K562 (cell line): ENCODE data around the gene DCP2. TPM values are rescaled to one million over a fixed set of nuclear protein-coding genes. Genes with fewer than 3 reads are reported as not detected.

Experiments used
- ARNT ChIP-seq, 2 experiments: fragments of 450-650 bp; IDR thresholded peaks; 2 replicates each; pipeline ENCODE4 v1.6.1; 2016; ENCODE audit warnings: mild to moderate bottlenecking in 1 of 2
- CBX3 ChIP-seq, 2 experiments: IDR thresholded peaks; 1 replicate in 1 of 2; 2 replicates in 1 of 2; pipeline ENCODE4 v1.6.1; 2012; ENCODE audit warnings: inconsistent platforms in 2 of 2, low read length in 2 of 2, borderline replicate concordance in 1 of 2, control low read depth in 1 of 2
- CHAMP1 ChIP-seq: fragments of 450-650 bp; IDR thresholded peaks from 2 replicates; pipeline ENCODE4 v1.6.1; 2016; ENCODE audit warnings: mild to moderate bottlenecking
- CREM ChIP-seq: IDR thresholded peaks from 2 replicates; pipeline ENCODE4 v1.6.1; 2014; ENCODE audit warnings: antibody characterized with exemption, low read depth
- CXXC5 ChIP-seq: fragments of 250-450 bp; sonication (Bioruptor Pico); IDR thresholded peaks from 2 replicates; pipeline ENCODE4 v1.8.0; 2022; ENCODE audit warnings: inconsistent platforms, mild to moderate bottlenecking, moderate library complexity
- EGR1 ChIP-seq: fragments of 450-650 bp; conservative IDR thresholded peaks from 2 replicates; pipeline ENCODE4 v1.6.1; 2017; ENCODE audit warnings: mild to moderate bottlenecking
- GATAD2B ChIP-seq: fragments of 450-650 bp; IDR thresholded peaks from 2 replicates; pipeline ENCODE4 v1.6.1; 2017; ENCODE audit warnings: mild to moderate bottlenecking, borderline replicate concordance
- MTA2 ChIP-seq: fragments of 450-650 bp; IDR thresholded peaks from 2 replicates; pipeline ENCODE4 v1.6.1; 2016; ENCODE audit warnings: low read depth
- NRF1 ChIP-seq, 2 experiments: fragments of 450-650 bp; IDR thresholded peaks in 1 of 2; conservative IDR thresholded peaks in 1 of 2; 2 replicates each; pipeline ENCODE4 v1.6.1; 2014; ENCODE audit warnings: mild to moderate bottlenecking in 2 of 2
- SMARCA4 ChIP-seq: fragments of 450-650 bp; IDR thresholded peaks from 2 replicates; pipeline ENCODE4 v1.6.1; 2016
- SMARCE1 ChIP-seq: fragments of 450-650 bp; IDR thresholded peaks from 2 replicates; pipeline ENCODE4 v1.7.1; 2016; ENCODE audit warnings: mild to moderate bottlenecking
- STAT5A ChIP-seq: IDR thresholded peaks from 2 replicates; pipeline ENCODE4 v1.6.1; 2012; ENCODE audit warnings: low read length, inconsistent platforms, borderline replicate concordance
- TCF3 ChIP-seq: sonication (generic); formaldehyde crosslinking; IDR thresholded peaks from 2 replicates; pipeline ENCODE4 v1.4.0; 2020; ENCODE audit warnings: mild to moderate bottlenecking, missing genetic modification reagents
- TEAD4 ChIP-seq, 2 experiments: sonication (generic) in 1 of 2; formaldehyde crosslinking in 1 of 2; IDR thresholded peaks; 2 replicates each; pipeline versions ENCODE4 v1.6.1 to v1.8.0; 2012 to 2022; ENCODE audit warnings: borderline replicate concordance in 1 of 2, inconsistent platforms in 1 of 2, low read length in 1 of 2, mild to moderate bottlenecking in 1 of 2, missing genetic modification reagents in 1 of 2
- polyA plus RNA-seq, 8 experiments: library from polyadenylated mRNA; depleted of rRNA in 4 of 8; stranded (reverse) in 5 of 8; unstranded in 3 of 8; fragments of >200 nt; fragmentation: Nextera tagmentation in 2 of 8; fragmentation: Illumina TruSeq in 1 of 8; extraction: Ambion mirVana in 2 of 8; extraction: Trizol in 1 of 8; gene quantifications; 2 replicates each; pipeline versions ENCODE4 v1.2.1 to v1.2.3, GENCODE V29; 2011 to 2014; ENCODE audit warnings: inconsistent platforms in 1 of 8, missing spikeins in 1 of 8
- total RNA-seq, 7 experiments: library from RNA; depleted of rRNA in 6 of 7; stranded (reverse); fragments of >200 nt in 6 of 7; fragmentation: Illumina TruSeq in 2 of 7; extraction: Trizol in 2 of 7; gene quantifications; 2 replicates each; pipeline versions ENCODE4 v1.2.1 to v1.2.3, GENCODE V29; 2011 to 2021; ENCODE audit warnings: low replicate concordance in 1 of 7
- TF ChIP-seq, protein P1 (sequence below), 2 experiments: fragments of 450-650 bp; conservative IDR thresholded peaks; 2 replicates each; pipeline ENCODE4 v1.6.1; 2017; ENCODE audit warnings: mild to moderate bottlenecking in 2 of 2, moderate library complexity in 2 of 2
- TF ChIP-seq, protein P2 (sequence below): sonication (generic); formaldehyde crosslinking; IDR thresholded peaks from 2 replicates; pipeline ENCODE4 v1.8.0; 2023; ENCODE audit warnings: mild to moderate bottlenecking, missing genetic modification reagents

The DCP2 gene
- total and polyA plus RNA-seq, 9 of the 15 experiments (the other 6 are each of a cell fraction or from before 2014, with no cell fraction given) = 25.9 to 109 (median 46.7) TPM

DNA sequence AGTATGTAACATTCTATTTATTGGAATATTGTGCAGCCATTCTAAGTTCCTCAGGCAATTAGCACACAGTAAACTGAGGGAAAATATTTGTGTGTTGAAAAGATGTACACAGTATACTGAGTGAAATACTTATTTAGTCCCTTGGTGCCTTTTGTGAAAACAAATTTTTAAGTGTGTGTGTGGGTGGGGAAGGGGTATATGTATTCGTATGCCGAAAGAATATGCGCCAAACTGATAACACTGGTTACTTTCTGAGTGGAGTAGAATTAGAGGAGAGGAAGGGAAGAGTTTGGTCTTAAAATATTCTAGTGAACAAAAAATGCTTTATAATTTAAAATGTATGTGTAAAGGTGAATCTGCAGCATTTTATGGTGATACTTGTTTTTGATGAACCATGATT lies 3.1 kb downstream of the DCP2 start (continued):
- TF ChIP-seq, protein P1, sequence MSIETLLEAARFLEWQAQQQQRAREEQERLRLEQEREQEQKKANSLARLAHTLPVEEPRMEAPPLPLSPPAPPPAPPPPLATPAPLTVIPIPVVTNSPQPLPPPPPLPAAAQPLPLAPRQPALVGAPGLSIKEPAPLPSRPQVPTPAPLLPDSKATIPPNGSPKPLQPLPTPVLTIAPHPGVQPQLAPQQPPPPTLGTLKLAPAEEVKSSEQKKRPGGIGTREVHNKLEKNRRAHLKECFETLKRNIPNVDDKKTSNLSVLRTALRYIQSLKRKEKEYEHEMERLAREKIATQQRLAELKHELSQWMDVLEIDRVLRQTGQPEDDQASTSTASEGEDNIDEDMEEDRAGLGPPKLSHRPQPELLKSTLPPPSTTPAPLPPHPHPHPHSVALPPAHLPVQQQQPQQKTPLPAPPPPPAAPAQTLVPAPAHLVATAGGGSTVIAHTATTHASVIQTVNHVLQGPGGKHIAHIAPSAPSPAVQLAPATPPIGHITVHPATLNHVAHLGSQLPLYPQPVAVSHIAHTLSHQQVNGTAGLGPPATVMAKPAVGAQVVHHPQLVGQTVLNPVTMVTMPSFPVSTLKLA (conservative IDR thresholded peaks at IDR 0.05) = 0 out of 4 replicates have a peak, but pooled peaks of 1 of the 2 experiments have one; percentile 22
- TF ChIP-seq CBX3 (IDR thresholded peaks at IDR 0.05; ENCODE audit: borderline replicate concordance in 1 of 2, low read length in 2 of 2) (no peak), STAT5A (peak; percentile 12; the same call in 1 of the 2 replicates), EGR1 (peak; percentile 91), TCF3 (CRISPR knock-in tag) (peak; percentile 41), CHAMP1 (peak; percentile 46; the same call in 1 of the 2 replicates), TEAD4 (IDR thresholded peaks at IDR 0.05; ENCODE audit: low read length) (peak; percentile 70), TEAD4 (CRISPR knock-in tag; IDR thresholded peaks at IDR 0.05; ENCODE audit: borderline replicate concordance) (no peak), SMARCA4 (peak; percentile 69), CXXC5 (CRISPR knock-in tag) (peak; percentile 42), NRF1 (conservative IDR thresholded peaks at IDR 0.05 in 1 of 2, IDR thresholded peaks at IDR 0.05 in 1 of 2) (0 out of 4 replicates have a peak, but pooled peaks have one; percentile 16 to 17), GATAD2B (peak; percentile 26; the same call in 1 of the 2 replicates), ARNT (IDR thresholded peaks at IDR 0.05) (0 out of 4 replicates have a peak, but pooled peaks of 1 of the 2 experiments have one; percentile 64), MTA2 (peak; percentile 25; the same call in 1 of the 2 replicates), CREM (0 out of 2 replicates have a peak, but pooled peaks have one; percentile 11), SMARCE1 (peak; percentile 43; the same call in 1 of the 2 replicates)
- TF ChIP-seq, protein P2, sequence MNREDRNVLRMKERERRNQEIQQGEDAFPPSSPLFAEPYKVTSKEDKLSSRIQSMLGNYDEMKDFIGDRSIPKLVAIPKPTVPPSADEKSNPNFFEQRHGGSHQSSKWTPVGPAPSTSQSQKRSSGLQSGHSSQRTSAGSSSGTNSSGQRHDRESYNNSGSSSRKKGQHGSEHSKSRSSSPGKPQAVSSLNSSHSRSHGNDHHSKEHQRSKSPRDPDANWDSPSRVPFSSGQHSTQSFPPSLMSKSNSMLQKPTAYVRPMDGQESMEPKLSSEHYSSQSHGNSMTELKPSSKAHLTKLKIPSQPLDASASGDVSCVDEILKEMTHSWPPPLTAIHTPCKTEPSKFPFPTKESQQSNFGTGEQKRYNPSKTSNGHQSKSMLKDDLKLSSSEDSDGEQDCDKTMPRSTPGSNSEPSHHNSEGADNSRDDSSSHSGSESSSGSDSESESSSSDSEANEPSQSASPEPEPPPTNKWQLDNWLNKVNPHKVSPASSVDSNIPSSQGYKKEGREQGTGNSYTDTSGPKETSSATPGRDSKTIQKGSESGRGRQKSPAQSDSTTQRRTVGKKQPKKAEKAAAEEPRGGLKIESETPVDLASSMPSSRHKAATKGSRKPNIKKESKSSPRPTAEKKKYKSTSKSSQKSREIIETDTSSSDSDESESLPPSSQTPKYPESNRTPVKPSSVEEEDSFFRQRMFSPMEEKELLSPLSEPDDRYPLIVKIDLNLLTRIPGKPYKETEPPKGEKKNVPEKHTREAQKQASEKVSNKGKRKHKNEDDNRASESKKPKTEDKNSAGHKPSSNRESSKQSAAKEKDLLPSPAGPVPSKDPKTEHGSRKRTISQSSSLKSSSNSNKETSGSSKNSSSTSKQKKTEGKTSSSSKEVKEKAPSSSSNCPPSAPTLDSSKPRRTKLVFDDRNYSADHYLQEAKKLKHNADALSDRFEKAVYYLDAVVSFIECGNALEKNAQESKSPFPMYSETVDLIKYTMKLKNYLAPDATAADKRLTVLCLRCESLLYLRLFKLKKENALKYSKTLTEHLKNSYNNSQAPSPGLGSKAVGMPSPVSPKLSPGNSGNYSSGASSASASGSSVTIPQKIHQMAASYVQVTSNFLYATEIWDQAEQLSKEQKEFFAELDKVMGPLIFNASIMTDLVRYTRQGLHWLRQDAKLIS (CRISPR knock-in tag) = no peak
